B cell (primary cell): ENCODE data around the gene SOX6.

Source experiments
- CTCF ChIP-seq: fragments of 200-600 bp; IDR thresholded peaks from one replicate; pipeline ENCODE4 v1.8.0; 2022; ENCODE audit warnings: antibody characterized with exemption, mild to moderate bottlenecking
- EZH2 ChIP-seq: IDR thresholded peaks from 2 replicates; pipeline ENCODE4 v1.6.1; 2012; ENCODE audit warnings: borderline replicate concordance, low read depth, mild to moderate bottlenecking, moderate library complexity, low read length; ENCODE audit not compliant: insufficient read depth, poor library complexity, severe bottlenecking

- no peak for TF ChIP-seq CTCF
- TF ChIP-seq EZH2 = no peak
These were observed 260.0 kb downstream of the SOX6 start for GRCh38 chr11:16096336-16096735.
